ENCODE data around the gene MBD2.
"Not testable (repeated sequence)": the region's sequence is repeated elsewhere in the genome, so short reads cannot be mapped to it uniquely, and the experiment has no call there.

Gene MBD2

GRCh38 chr18:54149078-54149697 lies 75.3 kb downstream of the MBD2 start:
- DNase-seq (ENCODE audit: low read depth): no peak

GRCh38 chr18:54148678-54149077 lies 75.8 kb downstream of the MBD2 start:
- DNase-seq (ENCODE audit: low read depth): no peak

GRCh38 chr18:54148151-54148550 lies 76.3 kb downstream of the MBD2 start:
- no peak for DNase-seq (ENCODE audit: low read depth)

- no peak for DNase-seq (ENCODE audit: low read depth)
Observed at GRCh38 chr18:54147439-54147838, 77.0 kb downstream of the MBD2 start.

GRCh38 chr18:54141041-54141608 lies 83.3 kb downstream of the MBD2 start:
- no peak for DNase-seq (ENCODE audit: low read depth)

- no peak for DNase-seq (ENCODE audit: low read depth)
Observed at GRCh38 chr18:54140641-54141040, 83.8 kb downstream of the MBD2 start.

- DNase-seq (ENCODE audit: low read depth): no peak
Observed at GRCh38 chr18:54135216-54135615, 89.3 kb downstream of the MBD2 start.

- DNase-seq (ENCODE audit: low read depth): no peak
Observed at GRCh38 chr18:54134053-54134452, 90.4 kb downstream of the MBD2 start.

- DNase-seq (ENCODE audit: low read depth): no peak
Observed at GRCh38 chr18:54130631-54131030, 93.8 kb downstream of the MBD2 start.

GRCh38 chr18:54130177-54130576 lies 94.3 kb downstream of the MBD2 start:
- no peak for DNase-seq (ENCODE audit: low read depth)

GRCh38 chr18:54129448-54130067 lies 94.9 kb downstream of the MBD2 start:
- DNase-seq (ENCODE audit: low read depth): no peak

- no peak for DNase-seq (ENCODE audit: low read depth)
Observed at GRCh38 chr18:54127759-54128378, 96.6 kb downstream of the MBD2 start.

- no peak for DNase-seq (ENCODE audit: low read depth)
Observed at GRCh38 chr18:54125429-54125828, 99.0 kb downstream of the MBD2 start.

- DNase-seq (ENCODE audit: low read depth): not testable (repeated sequence)
Observed at GRCh38 chr18:54123720-54124440, 100.6 kb downstream of the MBD2 start.

GRCh38 chr18:54119524-54120019 lies 104.9 kb downstream of the MBD2 start:
- DNase-seq (ENCODE audit: low read depth): no peak

- DNase-seq (ENCODE audit: low read depth): no peak
Observed at GRCh38 chr18:54117853-54118773, 106.4 kb downstream of the MBD2 start.

GRCh38 chr18:54116541-54117257 lies 107.8 kb downstream of the MBD2 start:
- DNase-seq (ENCODE audit: low read depth): no peak

GRCh38 chr18:54112356-54112755 lies 112.1 kb downstream of the MBD2 start:
- DNase-seq (ENCODE audit: low read depth): no peak

- DNase-seq (ENCODE audit: low read depth): no peak
Observed at GRCh38 chr18:54109131-54109683, 115.3 kb downstream of the MBD2 start.

- no peak for DNase-seq (ENCODE audit: low read depth)
Observed at GRCh38 chr18:54102123-54102522, 122.3 kb downstream of the MBD2 start.
